Tongue (tissue), 2 donors: ENCODE measurements around the gene C19orf25. TPM values are rescaled to one million over a fixed set of nuclear protein-coding genes. Genes with fewer than 3 reads are reported as not detected.
"Not testable (repeated sequence)": the region's sequence is repeated elsewhere in the genome, so short reads cannot be mapped to it uniquely, and the experiment has no call there.

Experiments
- DNase-seq: peaks from one replicate; pipeline ENCODE4 v3.0.0-alpha.2; 2015
- total RNA-seq: library from RNA; depleted of rRNA; stranded (reverse); fragments of >200 nt; gene quantifications from one replicate; pipeline ENCODE4 v1.2.3, GENCODE V29; 2014

The C19orf25 gene
- total RNA-seq, result 14.6 TPM

GRCh38 chr19:1478934-1479707, at the start of gene C19orf25:
Gene C19orf25 (minus strand): TSS chr19:1479215. CDS start chr19:1478903, 312 bp downstream.
- DNase-seq, result peak; percentile 96

GRCh38 chr19:1527650-1528309, 48.8 kb upstream of the C19orf25 start:
- no peak for DNase-seq

GRCh38 chr19:1526979-1527649, 48.1 kb upstream of the C19orf25 start:
- DNase-seq, result no peak

- no peak for DNase-seq
Observed at GRCh38 chr19:1526066-1526778, 47.2 kb upstream of the C19orf25 start.

- no peak for DNase-seq
Observed at GRCh38 chr19:1525343-1525742, 46.3 kb upstream of the C19orf25 start.

GRCh38 chr19:1524972-1525325, 45.9 kb upstream of the C19orf25 start:
- no peak for DNase-seq

- DNase-seq, result no peak
Observed at GRCh38 chr19:1524287-1524971, 45.4 kb upstream of the C19orf25 start.

GRCh38 chr19:1523412-1524286, 44.6 kb upstream of the C19orf25 start, which contains the start of gene PLK5:
Gene PLK5 (plus strand): TSS chr19:1524077. CDS start chr19:1526997, 2,920 bp downstream.
- DNase-seq, result no peak

GRCh38 chr19:1522838-1523237, 43.8 kb upstream of the C19orf25 start:
- DNase-seq, result no peak

- DNase-seq, result no peak
Observed at GRCh38 chr19:1522061-1522460, 43.0 kb upstream of the C19orf25 start.

GRCh38 chr19:1521636-1522035, 42.6 kb upstream of the C19orf25 start:
- no peak for DNase-seq

- no peak for DNase-seq
Observed at GRCh38 chr19:1520203-1520780, 41.3 kb upstream of the C19orf25 start.

GRCh38 chr19:1519802-1520201, 40.8 kb upstream of the C19orf25 start:
- DNase-seq, result not testable (repeated sequence)

- no peak for DNase-seq
Observed at GRCh38 chr19:1518471-1518870, 39.5 kb upstream of the C19orf25 start.

GRCh38 chr19:1516395-1516753, 37.4 kb upstream of the C19orf25 start:
- no peak for DNase-seq

GRCh38 chr19:1514986-1515721, 36.1 kb upstream of the C19orf25 start:
- DNase-seq, result no peak

GRCh38 chr19:1514295-1514661, 35.3 kb upstream of the C19orf25 start:
- no peak for DNase-seq

GRCh38 chr19:1513499-1514294, 34.7 kb upstream of the C19orf25 start:
- peak; percentile 69 for DNase-seq
